ENCODE measurements around the gene CYTH3. TPM values are rescaled to one million over a fixed set of nuclear protein-coding genes. Genes with fewer than 3 reads are reported as not detected.
A peak's percentile ranks its signal among the peaks of the same experiment; 100 is the strongest.

The CYTH3 gene
- polyA plus RNA-seq, 2 of the 4 experiments (the other 2 are of a cell fraction) = 18.6 to 24.2 TPM

DNA sequence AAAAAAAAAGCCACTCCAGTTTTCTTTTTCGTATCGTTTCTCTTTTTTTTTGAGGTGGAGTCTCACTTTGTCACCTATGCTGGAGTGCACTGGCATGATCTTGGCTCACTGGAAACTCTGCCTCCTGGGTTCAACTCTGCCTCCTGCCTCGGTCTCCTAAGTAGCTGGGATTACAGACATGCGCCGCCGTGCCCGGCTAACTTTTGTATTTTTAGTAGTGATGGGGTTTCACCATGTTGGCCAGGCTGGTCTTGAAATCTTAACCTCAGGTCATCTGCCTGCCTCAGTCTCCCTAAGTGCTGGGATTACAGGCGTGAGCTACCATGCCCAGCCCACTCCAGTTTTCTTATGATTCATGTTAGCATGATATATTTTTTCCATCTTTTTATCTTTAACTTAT is 148.6 kb downstream of the CYTH3 start:
- Histone ChIP-seq H3K9me3 (peaks cover 20% of the 10 kb centered on the region), H3K4me3 (no peak overlapping the region), H3K4me2 (no peak overlapping the region), H3K4me1 (no peaks in the 10 kb centered on the region), H3K27ac (no peak overlapping the region)
- FAIRE-seq (no peak), DNase-seq (ENCODE audit: low read depth in 1 of 2, low spot score in 1 of 2) (no peak), ATAC-seq (no peak)
- ChIA-PET POLR2A (no interaction called here), CTCF (interaction anchor here (1.2 to 1.8 kb wide), 4 partner anchors 15 to 200 kb away, joined by 3 to 5 read pairs (median 3); no protein-coding TSS in a partner anchor)
- TF ChIP-seq, protein P1, sequence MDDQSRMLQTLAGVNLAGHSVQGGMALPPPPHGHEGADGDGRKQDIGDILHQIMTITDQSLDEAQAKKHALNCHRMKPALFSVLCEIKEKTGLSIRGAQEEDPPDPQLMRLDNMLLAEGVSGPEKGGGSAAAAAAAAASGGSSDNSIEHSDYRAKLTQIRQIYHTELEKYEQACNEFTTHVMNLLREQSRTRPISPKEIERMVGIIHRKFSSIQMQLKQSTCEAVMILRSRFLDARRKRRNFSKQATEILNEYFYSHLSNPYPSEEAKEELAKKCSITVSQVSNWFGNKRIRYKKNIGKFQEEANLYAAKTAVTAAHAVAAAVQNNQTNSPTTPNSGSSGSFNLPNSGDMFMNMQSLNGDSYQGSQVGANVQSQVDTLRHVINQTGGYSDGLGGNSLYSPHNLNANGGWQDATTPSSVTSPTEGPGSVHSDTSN (IDR thresholded peaks at IDR 0.05) = no peak
- TF ChIP-seq, protein P2, sequence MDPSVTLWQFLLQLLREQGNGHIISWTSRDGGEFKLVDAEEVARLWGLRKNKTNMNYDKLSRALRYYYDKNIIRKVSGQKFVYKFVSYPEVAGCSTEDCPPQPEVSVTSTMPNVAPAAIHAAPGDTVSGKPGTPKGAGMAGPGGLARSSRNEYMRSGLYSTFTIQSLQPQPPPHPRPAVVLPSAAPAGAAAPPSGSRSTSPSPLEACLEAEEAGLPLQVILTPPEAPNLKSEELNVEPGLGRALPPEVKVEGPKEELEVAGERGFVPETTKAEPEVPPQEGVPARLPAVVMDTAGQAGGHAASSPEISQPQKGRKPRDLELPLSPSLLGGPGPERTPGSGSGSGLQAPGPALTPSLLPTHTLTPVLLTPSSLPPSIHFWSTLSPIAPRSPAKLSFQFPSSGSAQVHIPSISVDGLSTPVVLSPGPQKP (IDR thresholded peaks at IDR 0.05; ENCODE audit: low read depth, low read length) = no peak
- no peak for TF ChIP-seq KDM1A (IDR thresholded peaks at IDR 0.05; ENCODE audit: low read depth)
- 98% methylated on average over 8 of the region's 8 CpGs for WGBS (ENCODE audit: missing lambda C conversion rate)

DNA sequence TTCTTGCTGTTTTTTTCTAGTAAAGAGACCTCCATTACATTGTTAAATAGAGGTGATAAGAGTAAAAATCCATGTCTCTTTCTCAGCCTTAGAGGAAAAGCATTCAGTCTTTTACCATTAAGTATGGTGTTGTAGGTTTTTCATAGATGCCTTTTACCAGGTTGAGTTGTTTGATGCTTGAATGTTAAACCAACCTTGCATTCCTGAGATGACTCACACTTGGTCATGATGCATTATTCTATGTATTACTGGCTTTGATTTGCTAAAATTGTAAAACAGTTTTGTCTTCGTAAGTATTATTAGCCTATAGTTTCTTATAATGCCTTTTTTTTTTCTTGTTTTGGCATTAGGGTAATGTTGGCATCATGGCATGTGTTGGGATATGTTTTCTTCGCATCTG is 151.3 kb downstream of the CYTH3 start:
- FAIRE-seq = no peak
- DNase-seq (ENCODE audit: low read depth in 1 of 2, low spot score in 1 of 2) = peak in 1 of 2 experiments; percentile 39
- H3K27ac ChIP-seq = no peak overlapping the region
- CTCF ChIA-PET = interaction anchor here (0.9 kb wide), 1 partner anchor 14 kb away, joined by 4 read pairs; no protein-coding TSS in a partner anchor
- H3K9me3 ChIP-seq = peaks cover 20% of the 10 kb centered on the region
- TF ChIP-seq TP53 (CRISPR knock-in tag; IDR thresholded peaks at IDR 0.05) = no peak
- TF ChIP-seq, protein P3, sequence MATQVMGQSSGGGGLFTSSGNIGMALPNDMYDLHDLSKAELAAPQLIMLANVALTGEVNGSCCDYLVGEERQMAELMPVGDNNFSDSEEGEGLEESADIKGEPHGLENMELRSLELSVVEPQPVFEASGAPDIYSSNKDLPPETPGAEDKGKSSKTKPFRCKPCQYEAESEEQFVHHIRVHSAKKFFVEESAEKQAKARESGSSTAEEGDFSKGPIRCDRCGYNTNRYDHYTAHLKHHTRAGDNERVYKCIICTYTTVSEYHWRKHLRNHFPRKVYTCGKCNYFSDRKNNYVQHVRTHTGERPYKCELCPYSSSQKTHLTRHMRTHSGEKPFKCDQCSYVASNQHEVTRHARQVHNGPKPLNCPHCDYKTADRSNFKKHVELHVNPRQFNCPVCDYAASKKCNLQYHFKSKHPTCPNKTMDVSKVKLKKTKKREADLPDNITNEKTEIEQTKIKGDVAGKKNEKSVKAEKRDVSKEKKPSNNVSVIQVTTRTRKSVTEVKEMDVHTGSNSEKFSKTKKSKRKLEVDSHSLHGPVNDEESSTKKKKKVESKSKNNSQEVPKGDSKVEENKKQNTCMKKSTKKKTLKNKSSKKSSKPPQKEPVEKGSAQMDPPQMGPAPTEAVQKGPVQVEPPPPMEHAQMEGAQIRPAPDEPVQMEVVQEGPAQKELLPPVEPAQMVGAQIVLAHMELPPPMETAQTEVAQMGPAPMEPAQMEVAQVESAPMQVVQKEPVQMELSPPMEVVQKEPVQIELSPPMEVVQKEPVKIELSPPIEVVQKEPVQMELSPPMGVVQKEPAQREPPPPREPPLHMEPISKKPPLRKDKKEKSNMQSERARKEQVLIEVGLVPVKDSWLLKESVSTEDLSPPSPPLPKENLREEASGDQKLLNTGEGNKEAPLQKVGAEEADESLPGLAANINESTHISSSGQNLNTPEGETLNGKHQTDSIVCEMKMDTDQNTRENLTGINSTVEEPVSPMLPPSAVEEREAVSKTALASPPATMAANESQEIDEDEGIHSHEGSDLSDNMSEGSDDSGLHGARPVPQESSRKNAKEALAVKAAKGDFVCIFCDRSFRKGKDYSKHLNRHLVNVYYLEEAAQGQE (IDR thresholded peaks at IDR 0.05) = no peak
- no peak for TF ChIP-seq NFE2L2 (conservative IDR thresholded peaks at IDR 0.05; ENCODE audit: low read length)
- TF ChIP-seq, protein P4, sequence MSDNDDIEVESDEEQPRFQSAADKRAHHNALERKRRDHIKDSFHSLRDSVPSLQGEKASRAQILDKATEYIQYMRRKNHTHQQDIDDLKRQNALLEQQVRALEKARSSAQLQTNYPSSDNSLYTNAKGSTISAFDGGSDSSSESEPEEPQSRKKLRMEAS (IDR thresholded peaks at IDR 0.05) = no peak
- no peak for TF ChIP-seq EHMT2 (IDR thresholded peaks at IDR 0.05; ENCODE audit: low read depth)
- no peak for TF ChIP-seq FOSL2 (IDR thresholded peaks at IDR 0.05)
- TF ChIP-seq FOSL2 (CRISPR knock-in tag; IDR thresholded peaks at IDR 0.05) = peak; percentile 79
- TF ChIP-seq, protein P5, sequence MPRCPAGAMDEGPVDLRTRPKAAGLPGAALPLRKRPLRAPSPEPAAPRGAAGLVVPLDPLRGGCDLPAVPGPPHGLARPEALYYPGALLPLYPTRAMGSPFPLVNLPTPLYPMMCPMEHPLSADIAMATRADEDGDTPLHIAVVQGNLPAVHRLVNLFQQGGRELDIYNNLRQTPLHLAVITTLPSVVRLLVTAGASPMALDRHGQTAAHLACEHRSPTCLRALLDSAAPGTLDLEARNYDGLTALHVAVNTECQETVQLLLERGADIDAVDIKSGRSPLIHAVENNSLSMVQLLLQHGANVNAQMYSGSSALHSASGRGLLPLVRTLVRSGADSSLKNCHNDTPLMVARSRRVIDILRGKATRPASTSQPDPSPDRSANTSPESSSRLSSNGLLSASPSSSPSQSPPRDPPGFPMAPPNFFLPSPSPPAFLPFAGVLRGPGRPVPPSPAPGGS (IDR thresholded peaks at IDR 0.05) = no peak
- POLR2A ChIA-PET = no interaction called here
- ATAC-seq = no peak
- no peak overlapping the region for H3K4me2 ChIP-seq
- 93% methylated on average over 2 of the region's 2 CpGs for WGBS (ENCODE audit: missing lambda C conversion rate)
- H3K4me1 ChIP-seq = no peaks in the 10 kb centered on the region
- no peak overlapping the region for H3K4me3 ChIP-seq

DNA sequence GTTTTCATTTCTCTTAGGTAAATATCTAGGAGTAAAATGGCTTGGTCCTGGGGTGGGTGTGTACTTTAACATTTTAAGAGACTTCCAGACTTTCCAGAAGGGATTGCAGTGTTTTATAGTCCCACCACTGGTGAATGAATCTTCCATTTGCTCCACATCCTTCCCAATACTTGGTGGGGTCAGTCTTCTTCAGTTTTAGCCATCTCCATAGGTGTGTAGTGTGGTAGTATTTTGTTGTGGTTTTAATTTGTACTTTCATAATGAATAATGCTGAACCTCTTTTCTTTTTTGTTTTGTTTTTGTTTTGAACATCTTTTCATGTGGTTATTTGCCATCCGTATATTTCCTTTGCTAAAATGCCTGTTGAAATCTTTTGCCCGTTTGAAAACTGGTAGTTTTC is 154.9 kb downstream of the CYTH3 start:
- CTCF ChIA-PET = interaction anchor here (1.4 kb wide), 1 partner anchor 11 kb away, joined by 3 read pairs; no protein-coding TSS in a partner anchor
- no peak overlapping the region for H3K4me2 ChIP-seq
- no peak overlapping the region for H3K4me3 ChIP-seq
- no peak for DNase-seq (ENCODE audit: low read depth in 1 of 2, low spot score in 1 of 2)
- WGBS (ENCODE audit: missing lambda C conversion rate) = 89% methylated on average over 2 of the region's 2 CpGs
- POLR2A ChIA-PET = interaction anchor here (0.6 kb wide), 1 partner anchor 191 kb away, joined by 3 read pairs; no protein-coding TSS in a partner anchor
- no peaks in the 10 kb centered on the region for H3K4me1 ChIP-seq
- FAIRE-seq = no peak
- H3K9me3 ChIP-seq = peaks cover 13% of the 10 kb centered on the region; the same call in 2 of the 3 replicates
- no peak overlapping the region for H3K27ac ChIP-seq
- ATAC-seq = no peak
- TF ChIP-seq, protein P6, sequence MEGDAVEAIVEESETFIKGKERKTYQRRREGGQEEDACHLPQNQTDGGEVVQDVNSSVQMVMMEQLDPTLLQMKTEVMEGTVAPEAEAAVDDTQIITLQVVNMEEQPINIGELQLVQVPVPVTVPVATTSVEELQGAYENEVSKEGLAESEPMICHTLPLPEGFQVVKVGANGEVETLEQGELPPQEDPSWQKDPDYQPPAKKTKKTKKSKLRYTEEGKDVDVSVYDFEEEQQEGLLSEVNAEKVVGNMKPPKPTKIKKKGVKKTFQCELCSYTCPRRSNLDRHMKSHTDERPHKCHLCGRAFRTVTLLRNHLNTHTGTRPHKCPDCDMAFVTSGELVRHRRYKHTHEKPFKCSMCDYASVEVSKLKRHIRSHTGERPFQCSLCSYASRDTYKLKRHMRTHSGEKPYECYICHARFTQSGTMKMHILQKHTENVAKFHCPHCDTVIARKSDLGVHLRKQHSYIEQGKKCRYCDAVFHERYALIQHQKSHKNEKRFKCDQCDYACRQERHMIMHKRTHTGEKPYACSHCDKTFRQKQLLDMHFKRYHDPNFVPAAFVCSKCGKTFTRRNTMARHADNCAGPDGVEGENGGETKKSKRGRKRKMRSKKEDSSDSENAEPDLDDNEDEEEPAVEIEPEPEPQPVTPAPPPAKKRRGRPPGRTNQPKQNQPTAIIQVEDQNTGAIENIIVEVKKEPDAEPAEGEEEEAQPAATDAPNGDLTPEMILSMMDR (IDR thresholded peaks at IDR 0.05) = no peak
- TF ChIP-seq CBX2 (IDR thresholded peaks at IDR 0.05; ENCODE audit: borderline replicate concordance, low read depth) (no peak), FOXS1 (CRISPR knock-in tag; IDR thresholded peaks at IDR 0.05) (no peak), JUN (IDR thresholded peaks at IDR 0.05) (no peak), MYC (IDR thresholded peaks at IDR 0.05; ENCODE audit: borderline replicate concordance, low read length) (no peak), TP53 (CRISPR knock-in tag; IDR thresholded peaks at IDR 0.05) (no peak), SREBF2 (IDR thresholded peaks at IDR 0.05) (no peak), NR3C1 (IDR thresholded peaks at IDR 0.05) (no peak), MAFK (IDR thresholded peaks at IDR 0.05; ENCODE audit: partially characterized antibody) (no peak), MAZ (IDR thresholded peaks at IDR 0.05; ENCODE audit: borderline replicate concordance, low read depth, low read length) (no peak), EHF (CRISPR knock-in tag; IDR thresholded peaks at IDR 0.05) (no peak), CHD2 (IDR thresholded peaks at IDR 0.05; ENCODE audit: low read length, partially characterized antibody) (no peak), HOXB5 (CRISPR knock-in tag; IDR thresholded peaks at IDR 0.05) (no peak), HDAC2 (IDR thresholded peaks at IDR 0.05) (no peak), SMC3 (IDR thresholded peaks at IDR 0.05) (no peak), ZNF302 (CRISPR knock-in tag; IDR thresholded peaks at IDR 0.05) (no peak)
- TF ChIP-seq, protein P4 (IDR thresholded peaks at IDR 0.05) = no peak

All from A549 (cell line).